GM18868 (cell line): ENCODE measurements around the gene STRBP.
"Not testable (repeated sequence)": the region's sequence is repeated elsewhere in the genome, so short reads cannot be mapped to it uniquely, and the experiment has no call there.

Experiments used
- ATAC-seq: cut with Tn5 transposase; IDR thresholded peaks from one replicate; pipeline ENCODE4 v1.9.1; 2021; ENCODE audit warnings: mild to moderate bottlenecking, moderate library complexity; ENCODE audit not compliant: unreplicated experiment

The STRBP gene

DNA sequence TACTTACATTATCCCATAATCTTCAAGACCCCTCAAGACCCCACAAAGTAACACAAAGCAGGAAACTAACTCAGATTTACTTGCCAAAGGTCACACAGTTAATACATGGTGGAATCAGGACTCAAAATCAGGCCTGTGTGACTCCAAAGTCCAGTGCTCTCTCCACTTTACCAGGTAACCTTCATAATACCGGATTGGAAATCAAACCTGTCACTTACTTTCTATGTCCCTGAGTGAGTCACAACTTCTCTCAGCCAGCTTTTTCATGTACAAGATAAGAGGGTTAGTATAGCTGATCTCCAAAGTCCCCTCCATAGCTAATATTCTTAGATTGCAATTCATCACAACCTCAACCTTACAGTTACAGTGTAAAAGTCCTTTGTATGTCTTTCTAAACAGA, 17.1 kb downstream of the STRBP start:
- ATAC-seq, result no peak

DNA sequence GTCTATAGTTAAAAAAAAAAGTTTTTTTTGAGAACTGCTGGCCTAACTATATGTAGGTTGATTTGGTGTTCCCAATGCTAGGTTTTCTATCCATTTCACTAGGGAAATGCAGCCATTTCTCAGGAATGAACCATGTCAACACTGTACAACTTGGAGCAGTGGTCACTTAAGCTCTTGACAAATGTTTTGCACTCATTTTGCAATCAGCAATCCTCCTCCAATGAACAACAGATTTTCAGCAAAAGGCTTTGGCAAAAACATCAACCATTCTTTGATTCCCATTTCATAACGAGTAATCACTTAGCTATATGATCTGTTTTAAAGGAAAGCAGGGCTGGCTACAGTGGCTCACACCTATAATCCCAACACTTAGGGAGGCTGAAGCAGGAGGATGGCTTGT, 17.9 kb downstream of the STRBP start:
- ATAC-seq, result no peak

DNA sequence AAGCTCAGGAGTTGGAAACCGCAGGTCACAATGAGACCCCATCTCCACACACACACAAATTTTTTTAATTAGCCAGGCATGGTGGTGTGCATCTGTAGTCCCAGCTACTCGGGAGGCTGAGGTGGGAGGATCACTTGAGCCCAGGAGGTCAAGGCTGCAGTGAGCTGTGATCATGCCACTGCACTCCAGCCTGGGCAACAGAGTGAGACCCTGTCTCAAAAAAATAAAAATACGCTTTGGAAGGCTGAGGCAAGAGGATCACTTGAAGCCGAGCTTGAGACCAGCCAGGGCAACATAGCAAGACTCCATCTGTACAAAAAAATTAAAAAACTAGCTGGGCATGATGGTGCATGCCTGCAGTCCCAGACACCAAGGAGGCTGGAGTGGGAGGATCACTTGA, 19.2 kb downstream of the STRBP start:
- not testable (repeated sequence) for ATAC-seq

DNA sequence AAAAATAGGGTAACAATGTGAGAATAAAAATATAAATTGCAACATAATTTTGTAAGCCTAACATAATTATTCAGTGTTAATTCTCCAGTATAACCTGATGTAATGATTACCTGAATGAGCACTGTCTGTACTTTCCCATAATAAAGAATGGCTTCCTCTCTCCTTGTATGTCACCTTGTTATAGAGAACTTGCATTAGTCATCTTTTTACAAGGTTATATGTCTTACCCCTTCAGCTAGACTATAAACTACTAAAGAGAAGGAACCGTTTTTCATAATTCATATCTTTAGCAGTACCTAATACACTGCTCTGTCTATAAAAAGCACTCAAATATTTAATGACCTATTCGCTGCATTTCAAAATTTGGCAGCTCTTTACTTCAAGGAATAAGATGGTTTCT, 19.8 kb downstream of the STRBP start:
- no peak for ATAC-seq

DNA sequence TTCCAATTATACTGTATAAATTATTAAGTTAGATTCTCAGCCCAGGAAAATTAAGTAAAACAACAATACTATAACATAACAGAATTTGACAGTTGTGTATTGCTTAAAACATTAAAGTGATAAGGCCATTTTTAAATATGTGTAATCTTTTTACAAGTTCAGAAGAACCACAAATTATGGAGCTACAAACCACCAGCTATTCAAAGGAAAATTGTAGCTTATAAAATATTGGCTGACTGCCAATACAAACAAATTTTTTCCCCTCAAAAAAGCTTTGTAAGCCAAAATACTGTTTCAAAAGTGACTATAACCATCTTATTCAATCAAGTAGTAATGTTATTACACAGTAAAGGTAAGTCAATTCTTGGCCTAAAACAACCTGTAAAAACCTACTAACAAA, 21.9 kb downstream of the STRBP start:
- no peak for ATAC-seq

DNA sequence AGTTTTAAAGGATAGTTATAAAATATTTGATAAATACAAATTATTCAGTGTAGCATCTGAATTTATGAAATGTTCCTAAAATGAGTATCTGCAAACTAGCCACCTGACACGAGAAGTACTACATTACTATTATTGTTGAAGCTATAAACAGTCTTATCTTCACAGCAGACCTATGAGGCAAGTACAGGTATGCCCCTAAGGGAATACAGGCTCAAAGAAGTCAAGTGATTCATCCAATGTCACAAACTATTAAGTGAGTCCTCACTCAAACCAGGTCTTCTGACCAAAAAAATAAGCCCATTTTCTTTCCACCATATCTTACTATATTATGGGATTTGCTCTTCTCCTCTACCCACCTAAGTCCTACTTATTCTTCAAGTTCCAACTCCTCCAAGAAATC, 28.7 kb downstream of the STRBP start:
- no peak for ATAC-seq

DNA sequence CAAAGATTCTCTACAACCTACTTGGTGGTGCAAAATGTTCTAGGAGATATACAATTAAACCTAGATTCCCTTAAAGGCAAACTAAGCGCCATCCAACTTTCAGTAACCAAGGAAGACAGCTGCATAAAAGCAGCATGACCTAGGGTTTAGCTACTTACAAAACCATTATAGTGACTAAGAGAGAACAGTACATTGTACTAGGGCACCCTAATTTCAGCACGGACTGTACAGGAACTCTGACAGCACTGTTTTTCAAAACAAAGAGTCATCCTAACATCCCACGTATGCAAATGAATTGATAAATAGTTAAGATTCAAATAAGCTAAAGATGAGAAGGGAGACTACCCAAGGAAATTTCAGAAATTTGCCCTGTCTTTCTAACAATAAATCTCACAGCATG, 30.0 kb downstream of the STRBP start:
- no peak for ATAC-seq

DNA sequence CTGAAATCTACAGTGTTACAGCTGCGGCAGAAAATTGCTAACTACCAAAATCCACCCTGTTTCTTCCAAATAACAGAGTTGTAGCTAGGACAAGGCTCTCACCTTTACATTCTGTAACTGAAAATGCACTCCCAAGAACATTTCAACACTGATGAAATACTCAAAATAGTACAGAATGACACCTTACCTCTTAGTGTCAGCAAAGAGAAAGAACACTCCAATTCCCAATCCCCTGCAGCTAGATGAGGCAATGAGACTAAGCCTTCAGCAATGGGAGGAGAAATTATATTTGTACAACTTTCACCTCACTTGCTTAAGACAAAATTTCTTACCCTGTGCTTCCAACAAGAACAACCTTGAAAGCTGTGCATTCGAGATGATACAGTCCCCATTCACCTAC, 31.2 kb downstream of the STRBP start:
- no peak for ATAC-seq

DNA sequence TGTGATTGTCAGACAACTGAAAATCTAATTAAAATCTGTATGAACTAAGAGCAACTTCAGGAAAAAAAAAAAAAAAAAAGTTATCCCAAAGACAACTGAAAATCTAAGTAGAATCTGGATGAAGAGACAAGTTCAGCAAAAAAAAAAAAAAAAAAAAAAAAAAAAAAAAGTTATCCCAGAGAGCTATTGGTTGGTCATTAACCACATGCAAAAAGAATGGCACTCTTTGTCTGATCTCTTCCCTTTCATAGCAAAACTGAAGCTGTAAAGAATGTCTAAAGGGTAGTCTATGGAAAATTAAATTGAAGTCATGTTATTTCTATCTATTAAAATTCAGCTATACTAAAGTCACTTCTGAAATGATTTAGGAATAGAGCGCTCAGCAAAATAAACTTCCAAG, 32.9 kb downstream of the STRBP start:
- ATAC-seq, result no peak

DNA sequence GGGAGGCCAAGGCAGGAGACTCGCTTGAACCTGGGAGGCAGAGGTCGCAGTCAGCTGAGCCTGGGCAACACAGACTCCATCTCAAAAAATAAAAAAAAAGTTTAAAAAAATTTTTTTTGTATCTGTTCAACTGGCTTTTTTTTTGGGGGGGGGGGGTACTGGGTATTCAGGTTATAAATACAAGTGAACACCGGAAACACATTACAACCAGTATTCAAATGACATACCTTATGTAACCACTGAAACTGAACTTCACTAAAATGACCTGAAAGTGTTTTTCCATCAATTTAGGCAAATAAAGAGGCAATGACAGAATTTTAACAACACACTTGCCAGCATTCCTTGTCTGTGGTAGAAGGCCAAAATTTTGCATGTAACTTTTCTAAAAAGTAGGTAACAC, 33.5 kb downstream of the STRBP start:
- peak; percentile 56 for ATAC-seq

DNA sequence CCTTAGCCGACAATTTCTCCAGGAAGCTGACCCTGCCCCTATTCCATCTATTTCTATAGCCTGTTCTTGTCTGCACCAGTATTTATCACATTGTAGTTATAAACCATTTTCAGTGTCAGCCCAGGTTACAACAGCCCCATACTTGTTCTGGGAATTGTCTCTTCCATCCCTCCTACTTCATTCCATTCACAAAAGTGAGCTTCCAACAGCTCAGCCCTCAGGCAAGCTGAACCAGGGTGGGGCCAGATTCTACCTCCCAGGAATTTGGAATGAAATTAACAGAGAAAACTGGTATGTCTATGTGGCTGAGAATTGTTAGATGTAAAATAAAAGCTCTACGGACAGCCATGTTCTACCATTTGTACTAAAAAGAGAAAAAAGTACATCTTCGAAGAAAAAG, 36.1 kb downstream of the STRBP start:
- ATAC-seq, result no peak

DNA sequence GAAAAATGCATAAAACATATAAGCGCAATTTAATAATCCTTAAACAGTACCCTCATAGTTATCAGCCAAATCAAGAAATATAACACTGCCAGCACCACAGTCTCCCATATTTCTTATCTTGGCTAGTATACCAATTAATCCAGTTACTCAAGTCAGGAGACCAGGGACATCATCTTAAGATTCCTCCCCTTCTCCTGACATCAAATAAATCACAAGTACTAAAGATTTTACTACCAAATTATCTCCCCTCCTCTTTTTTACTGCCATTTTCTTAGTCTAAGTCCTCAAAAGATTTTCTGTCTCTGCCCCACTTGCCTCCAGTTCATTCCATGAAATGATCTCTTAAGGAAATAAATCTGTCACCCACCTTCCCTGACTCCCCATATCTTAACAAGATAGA, 37.0 kb downstream of the STRBP start:
- no peak for ATAC-seq

DNA sequence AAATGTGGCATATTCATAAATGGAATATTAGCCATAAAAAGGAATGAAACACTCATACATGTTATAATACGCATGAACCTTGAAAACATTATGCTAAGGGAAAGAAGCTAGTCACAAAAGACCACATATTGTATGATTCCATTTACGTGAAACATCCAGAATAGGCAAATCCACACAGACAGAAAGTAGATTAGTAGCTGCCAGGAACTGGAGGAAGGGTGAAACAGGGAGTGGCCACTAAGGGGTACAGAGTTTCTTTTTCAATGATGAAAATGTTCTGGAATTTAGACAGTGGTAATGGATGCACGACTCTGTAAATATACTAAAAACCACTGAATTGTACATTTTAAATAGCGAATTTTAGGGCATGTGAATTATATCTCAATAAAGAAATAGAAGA, 39.4 kb downstream of the STRBP start:
- no peak for ATAC-seq

DNA sequence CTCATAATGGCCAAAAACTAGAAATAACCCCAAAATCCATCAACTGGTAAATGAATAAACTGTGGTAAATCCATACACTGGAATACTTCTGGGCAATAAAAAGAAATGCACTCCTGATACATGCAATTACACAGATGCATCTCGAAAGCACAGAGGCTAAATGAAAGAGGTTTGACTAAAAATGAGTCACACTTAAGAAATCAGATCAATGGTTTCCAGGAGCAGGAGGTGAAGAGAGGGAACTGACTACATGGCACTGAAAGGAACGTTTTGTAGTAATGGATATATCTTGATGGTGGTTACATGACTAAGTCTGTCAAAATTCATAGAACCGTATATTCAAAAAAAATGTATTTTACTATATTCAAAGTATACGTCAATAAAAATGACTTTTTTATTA, 42.4 kb downstream of the STRBP start:
- no peak for ATAC-seq

DNA sequence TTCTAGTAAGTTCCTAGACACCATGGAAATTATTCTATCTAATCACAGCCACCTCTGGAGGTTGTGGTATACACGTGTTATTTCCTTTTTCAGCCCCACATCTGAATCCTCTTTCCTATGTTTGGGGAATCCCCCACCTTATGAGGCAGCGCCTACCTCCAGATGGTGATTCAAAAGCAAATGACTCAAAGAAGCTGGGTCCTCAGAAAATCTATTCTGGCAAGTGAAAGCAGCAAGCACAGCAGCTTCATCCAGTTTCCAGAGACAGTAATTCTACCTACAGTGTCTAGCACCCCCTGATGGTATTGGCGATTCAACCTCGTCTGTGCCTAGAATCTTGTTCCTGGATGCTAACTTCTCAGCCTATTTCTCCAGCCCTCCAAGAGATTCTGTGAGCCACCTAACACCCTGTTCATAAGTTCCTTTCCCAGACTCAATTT, 43.0 kb downstream of the STRBP start:
- peak; percentile 91 for ATAC-seq

DNA sequence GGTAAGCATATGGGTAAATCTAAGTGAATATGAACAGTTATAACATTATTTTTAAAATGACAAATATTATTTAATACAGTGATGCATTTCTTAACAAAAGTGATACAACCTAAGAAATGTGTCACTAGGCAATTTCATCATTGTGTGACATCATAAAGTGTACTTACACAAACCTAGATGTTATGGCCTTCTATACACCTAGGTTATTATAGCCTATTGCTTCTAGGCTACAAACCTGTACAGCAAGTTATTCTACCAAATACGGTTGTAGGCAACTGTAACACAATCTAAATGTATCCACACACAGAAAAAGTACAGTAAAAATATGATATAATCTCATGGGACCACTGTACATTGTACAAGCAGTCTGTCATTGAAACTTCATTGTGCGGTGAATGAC, 48.3 kb downstream of the STRBP start:
- no peak for ATAC-seq

DNA sequence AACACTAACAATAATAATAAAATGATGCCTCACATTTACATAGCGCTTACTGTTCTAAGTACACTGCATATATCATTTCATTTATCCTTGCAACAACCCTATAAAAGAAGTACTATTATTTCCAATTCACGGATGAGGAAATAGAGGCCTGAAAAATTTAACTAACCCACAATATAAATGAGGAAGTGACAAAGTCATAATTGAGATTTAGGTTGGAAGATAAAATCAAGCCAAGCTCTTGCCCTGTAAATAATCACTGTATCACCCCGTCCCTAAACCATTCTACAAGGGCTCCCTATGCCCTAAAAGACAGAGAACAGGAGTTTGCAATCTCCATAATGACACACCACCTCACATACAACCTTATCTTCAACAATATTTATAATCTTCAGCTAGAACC, 49.6 kb downstream of the STRBP start:
- ATAC-seq, result no peak

DNA sequence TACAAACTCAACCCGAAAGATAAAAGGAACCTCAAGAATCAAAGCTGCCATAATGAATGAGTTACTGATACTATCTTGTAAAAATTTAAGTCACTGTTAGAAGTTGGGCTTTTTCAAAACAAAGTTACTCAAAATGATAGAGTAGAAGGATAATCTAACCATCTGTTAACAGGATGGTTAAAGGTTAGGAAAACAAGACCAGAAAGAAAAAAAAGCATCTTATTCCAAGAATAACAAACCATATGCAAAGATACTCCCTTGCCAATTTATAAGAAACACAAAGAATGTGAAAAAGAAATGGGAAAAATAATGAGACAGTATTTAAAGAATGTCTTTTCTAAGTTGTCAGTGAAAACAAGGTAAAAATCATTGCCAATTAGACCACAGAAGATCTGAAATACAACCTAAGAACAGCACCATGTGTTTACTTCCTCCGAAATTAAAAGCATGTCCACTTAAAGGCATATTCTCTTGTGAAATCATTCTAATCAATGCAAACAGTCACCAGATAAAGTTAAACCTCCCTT, 51.2 kb downstream of the STRBP start:
- no peak for ATAC-seq

DNA sequence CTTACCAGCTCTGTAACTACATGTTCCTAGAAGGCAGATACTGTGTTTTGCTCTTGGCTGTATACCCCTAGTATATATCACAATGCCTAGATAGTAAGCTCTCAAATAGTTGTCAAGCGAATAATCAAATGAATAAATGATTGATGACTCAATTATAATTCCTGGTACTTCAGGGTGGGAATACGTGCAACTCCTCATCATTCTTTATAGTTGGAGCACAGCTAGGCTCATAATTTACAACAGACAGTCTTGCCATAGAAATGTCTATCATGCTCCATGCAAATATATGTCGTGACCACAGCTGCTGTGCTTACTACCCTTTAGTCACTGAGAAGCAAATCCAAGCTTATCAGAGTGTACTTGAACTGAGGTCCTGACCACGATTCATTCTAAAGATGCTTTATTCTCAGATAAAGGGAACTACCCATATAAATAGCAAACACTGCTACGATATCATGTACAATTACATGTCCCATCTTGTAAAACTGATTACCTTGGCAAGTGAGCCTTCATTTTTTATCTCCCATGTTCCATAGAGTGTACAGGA, 52.1 kb downstream of the STRBP start:
- no peak for ATAC-seq

DNA sequence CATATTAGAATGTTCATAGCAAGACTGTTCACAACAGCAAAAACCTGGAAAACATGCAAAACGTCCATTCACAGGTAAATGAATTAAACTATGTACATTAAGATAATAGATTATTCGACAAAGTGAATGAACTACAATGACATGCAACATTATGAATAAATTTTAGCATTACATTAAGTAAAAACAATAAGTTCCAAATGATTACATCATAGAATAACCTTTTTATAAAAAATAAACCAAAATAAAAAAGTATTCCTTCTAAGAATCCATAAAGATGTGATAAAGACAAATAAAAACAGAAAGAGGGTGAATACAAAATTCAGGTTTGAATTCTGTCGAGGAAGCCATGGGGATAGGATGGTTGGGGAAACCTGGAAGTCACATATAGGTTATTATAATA, 57.3 kb downstream of the STRBP start:
- ATAC-seq, result no peak

DNA sequence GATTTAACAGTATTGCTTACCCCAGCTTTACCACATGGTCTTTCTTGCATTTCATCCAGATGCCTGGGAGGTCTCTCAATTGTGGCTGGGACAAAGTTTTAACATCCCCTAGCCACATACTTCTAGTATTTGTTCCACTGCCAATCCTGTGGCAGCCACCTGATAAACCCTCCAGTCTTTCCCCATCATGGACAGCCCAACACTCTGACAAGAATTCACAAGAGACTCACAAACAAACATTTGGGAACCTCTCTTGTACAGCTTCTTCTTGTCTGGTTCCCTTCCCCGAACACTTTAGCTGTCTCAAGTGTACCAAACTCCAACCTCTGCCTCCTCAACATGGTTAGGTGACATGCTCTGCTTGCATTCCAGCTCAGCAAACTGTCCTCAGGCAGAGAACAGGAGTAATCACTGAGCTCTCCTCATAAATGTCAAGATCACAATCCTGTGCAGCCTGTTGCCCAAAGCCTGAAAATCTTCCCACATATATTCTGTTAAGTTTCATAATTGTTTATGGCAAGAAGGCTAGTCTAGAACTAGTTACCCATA, 59.7 kb downstream of the STRBP start:
- no peak for ATAC-seq

DNA sequence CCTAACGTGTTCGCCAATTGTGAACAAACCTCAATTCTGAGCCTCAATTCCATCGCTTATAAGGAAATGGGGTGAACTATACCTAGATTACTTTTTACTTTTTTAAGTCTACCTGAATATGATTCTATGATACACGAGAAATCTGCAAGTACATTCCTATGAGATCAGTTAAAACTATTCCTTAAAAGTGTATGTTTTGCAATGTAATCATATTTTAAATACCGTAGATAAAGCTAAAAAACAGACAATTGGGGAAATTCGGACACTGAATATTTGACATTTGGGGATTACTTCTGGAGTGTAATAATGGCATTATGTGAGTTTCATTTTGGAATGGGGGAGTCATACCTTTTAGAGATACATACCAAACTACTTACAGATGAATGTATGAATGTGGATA, 62.3 kb downstream of the STRBP start:
- ATAC-seq, result no peak

DNA sequence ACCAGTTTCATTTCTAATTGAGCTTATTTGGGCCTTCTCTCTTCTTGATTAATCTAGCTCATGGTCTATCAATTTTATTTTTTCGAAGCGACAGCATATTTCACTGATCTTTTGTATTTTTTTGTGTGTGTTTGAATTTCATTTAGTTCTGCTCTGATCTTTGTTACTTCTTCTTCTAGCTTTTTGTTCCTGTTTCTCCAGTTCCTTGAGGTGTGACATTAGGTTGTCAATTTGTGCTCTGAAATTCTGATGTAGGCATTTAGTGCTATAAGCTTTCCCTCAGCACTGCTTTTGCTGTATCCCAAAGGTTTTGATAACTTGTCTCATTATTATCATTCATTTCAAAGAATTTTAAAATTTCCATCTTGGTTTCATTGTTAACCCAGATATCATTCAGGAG, 67.3 kb downstream of the STRBP start:
- ATAC-seq, result no peak
